WERI-Rb-1 (cell line): ENCODE data around the gene RREB1.

Source experiments
- DNase-seq: peaks from one replicate; pipeline ENCODE4 v3.0.0-alpha.2; 2020
- H3K27ac ChIP-seq: fragments of 250-450 bp; sonication (Bioruptor Pico); 2 replicates; pipeline ENCODE4 v1.5.1; 2020; ENCODE audit warnings: mild to moderate bottlenecking, moderate library complexity
- H3K27me3 ChIP-seq: fragments of 250-450 bp; sonication (Bioruptor Pico); 2 replicates; pipeline ENCODE4 v1.5.1; 2021; ENCODE audit warnings: mild to moderate bottlenecking, low read depth, moderate library complexity; ENCODE audit not compliant: insufficient read depth, severe bottlenecking
- H3K36me3 ChIP-seq: fragments of 250-450 bp; sonication (Bioruptor Pico); 2 replicates; pipeline ENCODE4 v1.5.1; 2020; ENCODE audit warnings: mild to moderate bottlenecking, moderate library complexity
- H3K4me3 ChIP-seq: 2 replicates; pipeline ENCODE4 v1.5.1; 2011; ENCODE audit warnings: low read depth, mild to moderate bottlenecking, control low read depth, low read length
- H3K9me3 ChIP-seq: fragments of 250-450 bp; sonication (Bioruptor Pico); 2 replicates; pipeline ENCODE4 v1.5.1; 2021; ENCODE audit warnings: mild to moderate bottlenecking, moderate library complexity; ENCODE audit not compliant: severe bottlenecking
- CTCF ChIP-seq: IDR thresholded peaks from 2 replicates; pipeline ENCODE4 v1.5.1; 2011; ENCODE audit warnings: low read depth, mild to moderate bottlenecking, control low read depth, inconsistent platforms, low read length

Gene RREB1

GRCh38 chr6:7238900-7239589, 131.3 kb downstream of the RREB1 start:
- Histone ChIP-seq H3K27me3 (no peaks in the 10 kb centered on the region), H3K36me3 (peaks cover 48% of the 10 kb centered on the region), H3K9me3 (no peaks in the 10 kb centered on the region), H3K27ac (no peak overlapping the region), H3K4me3 (no peak overlapping the region)
- TF ChIP-seq CTCF, result peak; percentile 96
- DNase-seq, result peak; percentile 99

GRCh38 chr6:7239590-7239948, 131.8 kb downstream of the RREB1 start:
- no peak overlapping the region for H3K4me3 ChIP-seq
- no peaks in the 10 kb centered on the region for H3K27me3 ChIP-seq
- DNase-seq, result no peak
- no peak overlapping the region for H3K27ac ChIP-seq
- H3K36me3 ChIP-seq, result peaks cover 44% of the 10 kb centered on the region
- no peak for TF ChIP-seq CTCF
- no peaks in the 10 kb centered on the region for H3K9me3 ChIP-seq

- no peak for DNase-seq
- Histone ChIP-seq H3K9me3 (no peaks in the 10 kb centered on the region), H3K4me3 (no peak overlapping the region), H3K27ac (no peak overlapping the region), H3K27me3 (no peaks in the 10 kb centered on the region), H3K36me3 (peaks cover 44% of the 10 kb centered on the region)
- no peak for TF ChIP-seq CTCF
Observed at GRCh38 chr6:7240351-7240750, 132.6 kb downstream of the RREB1 start.

GRCh38 chr6:7241160-7241559, 133.4 kb downstream of the RREB1 start:
- TF ChIP-seq CTCF, result no peak
- no peak overlapping the region for H3K4me3 ChIP-seq
- no peaks in the 10 kb centered on the region for H3K9me3 ChIP-seq
- peaks cover 41% of the 10 kb centered on the region for H3K36me3 ChIP-seq
- H3K27me3 ChIP-seq, result no peaks in the 10 kb centered on the region
- H3K27ac ChIP-seq, result no peak overlapping the region
- DNase-seq, result no peak

GRCh38 chr6:7241709-7242645, 134.2 kb downstream of the RREB1 start:
- DNase-seq, result no peak
- Histone ChIP-seq H3K4me3 (no peak overlapping the region), H3K36me3 (peaks cover 49% of the 10 kb centered on the region), H3K9me3 (no peaks in the 10 kb centered on the region), H3K27ac (no peak overlapping the region), H3K27me3 (no peaks in the 10 kb centered on the region)
- no peak for TF ChIP-seq CTCF
